SIG-M5 treated with dmso at 0.1 percent for 504 hours (cell line): ENCODE results near the gene ANKRD13C.
"Not testable (repeated sequence)": the region's sequence is repeated elsewhere in the genome, so short reads cannot be mapped to it uniquely, and the experiment has no call there.

ENCODE experiments used
- DNase-seq: peaks from one replicate; lab custom pipeline; 2025; ENCODE audit not compliant: unreplicated experiment; lab: John Stamatoyannopoulos, UW

ANKRD13C gene

GRCh38 chr1:70354332-70355110 is at the start of gene ANKRD13C:
Gene ANKRD13C (minus strand): TSS chr1:70354722. CDS start chr1:70354408, 314 bp downstream.
- peak; percentile 89 for DNase-seq

GRCh38 chr1:70403759-70404158 is 49.2 kb upstream of the ANKRD13C start:
- no peak for DNase-seq

GRCh38 chr1:70401974-70402373 is 47.5 kb upstream of the ANKRD13C start:
- DNase-seq, result no peak

- no peak for DNase-seq
Observed at GRCh38 chr1:70400335-70400734, 45.8 kb upstream of the ANKRD13C start.

GRCh38 chr1:70397013-70397412 is 42.5 kb upstream of the ANKRD13C start:
- no peak for DNase-seq

GRCh38 chr1:70396607-70397006 is 42.1 kb upstream of the ANKRD13C start:
- no peak for DNase-seq

GRCh38 chr1:70392626-70393025 is 38.1 kb upstream of the ANKRD13C start:
- DNase-seq, result no peak

- DNase-seq, result no peak
Observed at GRCh38 chr1:70387507-70387906, 33.0 kb upstream of the ANKRD13C start.

- DNase-seq, result no peak
Observed at GRCh38 chr1:70386121-70386520, 31.6 kb upstream of the ANKRD13C start.

- DNase-seq, result no peak
Observed at GRCh38 chr1:70385477-70385876, 31.0 kb upstream of the ANKRD13C start.

GRCh38 chr1:70384542-70384941 is 30.0 kb upstream of the ANKRD13C start:
- DNase-seq, result no peak

GRCh38 chr1:70383483-70383882 is 29.0 kb upstream of the ANKRD13C start:
- no peak for DNase-seq

- peak; percentile 48 for DNase-seq
Observed at GRCh38 chr1:70382682-70383081, 28.2 kb upstream of the ANKRD13C start.

- no peak for DNase-seq
Observed at GRCh38 chr1:70376196-70376595, 21.7 kb upstream of the ANKRD13C start.

- not testable (repeated sequence) for DNase-seq
Observed at GRCh38 chr1:70373580-70373979, 19.1 kb upstream of the ANKRD13C start.

GRCh38 chr1:70372426-70372825 is 17.9 kb upstream of the ANKRD13C start:
- DNase-seq, result no peak

GRCh38 chr1:70371586-70371985 is 17.1 kb upstream of the ANKRD13C start:
- DNase-seq, result not testable (repeated sequence)

GRCh38 chr1:70367397-70367796 is 12.9 kb upstream of the ANKRD13C start:
- not testable (repeated sequence) for DNase-seq

GRCh38 chr1:70366997-70367396 is 12.5 kb upstream of the ANKRD13C start:
- DNase-seq, result not testable (repeated sequence)

GRCh38 chr1:70366425-70366952 is 12.0 kb upstream of the ANKRD13C start:
- not testable (repeated sequence) for DNase-seq

GRCh38 chr1:70364439-70364838 is 9.9 kb upstream of the ANKRD13C start:
- DNase-seq, result no peak

- DNase-seq, result no peak
Observed at GRCh38 chr1:70361727-70362398, 7.3 kb upstream of the ANKRD13C start.
